K562 (cell line): Measurements from ENCODE around the gene DRC1. TPM values are rescaled to one million over a fixed set of nuclear protein-coding genes. Genes with fewer than 3 reads are reported as not detected.

ENCODE experiments used
- BCOR ChIP-seq: fragments of 450-650 bp; IDR thresholded peaks from 2 replicates; pipeline ENCODE4 v1.6.1; 2016
- BDP1 ChIP-seq: IDR thresholded peaks from 3 replicates; pipeline ENCODE4 v1.6.1; 2011; ENCODE audit not compliant: insufficient read length, insufficient read depth
- CREM ChIP-seq: IDR thresholded peaks from 2 replicates; pipeline ENCODE4 v1.6.1; 2014; ENCODE audit warnings: antibody characterized with exemption, low read depth
- CTBP1 ChIP-seq: fragments of 450-650 bp; IDR thresholded peaks from 2 replicates; pipeline ENCODE4 v1.6.1; 2016; ENCODE audit warnings: borderline replicate concordance
- DACH1 ChIP-seq: fragments of 450-650 bp; IDR thresholded peaks from 2 replicates; pipeline ENCODE4 v1.6.1; 2018; ENCODE audit not compliant: partially characterized antibody
- FUS ChIP-seq: fragments of 200-400 bp; formaldehyde crosslinking; optimal IDR thresholded peaks from 2 replicates; pipeline ENCODE3; 2017; ENCODE audit warnings: low read depth, low read length
- GATAD2B ChIP-seq: fragments of 450-650 bp; IDR thresholded peaks from 2 replicates; pipeline ENCODE4 v1.6.1; 2017; ENCODE audit warnings: mild to moderate bottlenecking, borderline replicate concordance
- HCFC1 ChIP-seq: IDR thresholded peaks from 2 replicates; pipeline ENCODE4 v1.6.1; 2012; ENCODE audit warnings: low read depth, low read length, improper control_type of control experiment
- JUNB ChIP-seq: fragments of 450-650 bp; formaldehyde crosslinking; conservative IDR thresholded peaks from 2 replicates; pipeline ENCODE4 v1.4.0; 2020; ENCODE audit warnings: mild to moderate bottlenecking
- JUND ChIP-seq, 2 experiments: IDR thresholded peaks; 2 replicates in 1 of 2; 3 replicates in 1 of 2; pipeline ENCODE4 v1.6.1; 2011; ENCODE audit warnings: borderline replicate concordance in 2 of 2, low read depth in 2 of 2, low read length in 2 of 2, improper control_type of control experiment in 1 of 2, missing biosample characterization in 1 of 2, missing genetic modification characterization in 1 of 2, missing genetic modification reagents in 1 of 2
- KLF13 ChIP-seq: fragments of 450-650 bp; IDR thresholded peaks from 2 replicates; pipeline ENCODE4 v1.6.1; 2016; ENCODE audit warnings: missing genetic modification characterization, low read depth, mild to moderate bottlenecking, missing compliant biosample characterization, moderate library complexity, borderline replicate concordance
- MAFF ChIP-seq: IDR thresholded peaks from 2 replicates; pipeline ENCODE4 v1.6.1; 2012; ENCODE audit warnings: low read length, improper control_type of control experiment
- MAFK ChIP-seq: IDR thresholded peaks from 2 replicates; pipeline ENCODE4 v1.6.1; 2011; ENCODE audit warnings: low read length, improper control_type of control experiment
- NRF1 ChIP-seq, 2 experiments: fragments of 450-650 bp; IDR thresholded peaks in 1 of 2; conservative IDR thresholded peaks in 1 of 2; 2 replicates each; pipeline ENCODE4 v1.6.1; 2014; ENCODE audit warnings: mild to moderate bottlenecking in 2 of 2
- PHF20 ChIP-seq: fragments of 450-650 bp; IDR thresholded peaks from 2 replicates; pipeline ENCODE4 v1.6.1; 2018; ENCODE audit not compliant: partially characterized antibody
- PHF21A ChIP-seq: fragments of 450-650 bp; IDR thresholded peaks from 2 replicates; pipeline ENCODE4 v1.6.1; 2017; ENCODE audit warnings: low read depth, borderline replicate concordance
- POU5F1 ChIP-seq: fragments of 150-350 bp; IDR thresholded peaks from 2 replicates; pipeline ENCODE4 v1.6.1; 2014; ENCODE audit warnings: borderline replicate concordance, low read length, low read depth, mild to moderate bottlenecking; ENCODE audit not compliant: partially characterized antibody
- SIN3A ChIP-seq, 2 experiments: fragments of 150-350 bp in 1 of 2; IDR thresholded peaks; 2 replicates each; pipeline ENCODE4 v1.6.1; 2011 to 2016; ENCODE audit warnings: borderline replicate concordance in 2 of 2, low read depth in 2 of 2, low read length in 2 of 2, mild to moderate bottlenecking in 2 of 2, moderate library complexity in 2 of 2; ENCODE audit not compliant: control insufficient read depth in 1 of 2
- SREBF2 ChIP-seq: sonication (generic); formaldehyde crosslinking; IDR thresholded peaks from 2 replicates; pipeline ENCODE4 v1.4.0; 2020; ENCODE audit warnings: mild to moderate bottlenecking, missing genetic modification reagents
- TCFL5 ChIP-seq: fragments of 250-450 bp; sonication (Bioruptor Pico); conservative IDR thresholded peaks from 2 replicates; pipeline ENCODE4 v1.6.1; 2021; ENCODE audit warnings: mild to moderate bottlenecking, moderate library complexity, matching md5 sums
- TEAD2 ChIP-seq: fragments of 450-650 bp; IDR thresholded peaks from 2 replicates; pipeline ENCODE4 v1.6.1; 2016; ENCODE audit warnings: missing genetic modification characterization, control low read depth, missing compliant biosample characterization
- TSHZ1 ChIP-seq: fragments of 250-450 bp; sonication (Bioruptor Pico); IDR thresholded peaks from 2 replicates; pipeline ENCODE4 v1.4.0; 2020; ENCODE audit warnings: mild to moderate bottlenecking, moderate library complexity
- XRCC3 ChIP-seq: fragments of 450-650 bp; IDR thresholded peaks from 2 replicates; pipeline ENCODE4 v1.6.1; 2017; ENCODE audit warnings: mild to moderate bottlenecking, moderate library complexity
- XRCC5 ChIP-seq: fragments of 200-400 bp; formaldehyde crosslinking; IDR thresholded peaks from 2 replicates; pipeline ENCODE4 v1.6.1; 2017; ENCODE audit warnings: low read depth, mild to moderate bottlenecking, low read length
- ZNF384 ChIP-seq: IDR thresholded peaks from 2 replicates; pipeline ENCODE4 v1.6.1; 2012; ENCODE audit warnings: low read depth, low read length, improper control_type of control experiment
- ZNF561 ChIP-seq: fragments of 450-650 bp; formaldehyde crosslinking; conservative IDR thresholded peaks from 2 replicates; pipeline ENCODE4 v1.4.0; 2020; ENCODE audit warnings: mild to moderate bottlenecking, moderate library complexity
- ZNF586 ChIP-seq: fragments of 450-650 bp; formaldehyde crosslinking; conservative IDR thresholded peaks from 2 replicates; pipeline ENCODE4 v1.4.0; 2020; ENCODE audit warnings: mild to moderate bottlenecking, moderate library complexity
- ZNF644 ChIP-seq: fragments of 200-800 bp; sonication (Bioruptor generic); IDR thresholded peaks from 2 replicates; pipeline ENCODE4 v1.6.1; 2016; ENCODE audit warnings: low read depth, missing genetic modification characterization, missing compliant biosample characterization
- polyA plus RNA-seq, 8 experiments: library from polyadenylated mRNA; depleted of rRNA in 4 of 8; stranded (reverse) in 5 of 8; unstranded in 3 of 8; fragments of >200 nt; fragmentation: Nextera tagmentation in 2 of 8; fragmentation: Illumina TruSeq in 1 of 8; extraction: Ambion mirVana in 2 of 8; extraction: Trizol in 1 of 8; gene quantifications; 2 replicates each; pipeline versions ENCODE4 v1.2.1 to v1.2.3, GENCODE V29; 2011 to 2014; ENCODE audit warnings: inconsistent platforms in 1 of 8, missing spikeins in 1 of 8
- total RNA-seq, 7 experiments: library from RNA; depleted of rRNA in 6 of 7; stranded (reverse); fragments of >200 nt in 6 of 7; fragmentation: Illumina TruSeq in 2 of 7; extraction: Trizol in 2 of 7; gene quantifications; 2 replicates each; pipeline versions ENCODE4 v1.2.1 to v1.2.3, GENCODE V29; 2011 to 2021; ENCODE audit warnings: low replicate concordance in 1 of 7

The DRC1 gene
- total and polyA plus RNA-seq, 9 of the 15 experiments (the other 6 are each of a cell fraction or from before 2014, with no cell fraction given), result 0.07 to 0.10 TPM; not detected in 7

GRCh38 chr2:26462511-26463243, 61.0 kb downstream of the DRC1 start (continued):
- TF ChIP-seq ZNF586 (CRISPR knock-in tag) (no peak), MAFK (peak; percentile 88), GATAD2B (0 out of 2 replicates have a peak, but pooled peaks have one; percentile 19), NRF1 (conservative IDR thresholded peaks at IDR 0.05 in 1 of 2, IDR thresholded peaks at IDR 0.05 in 1 of 2) (no peak), BCOR (no peak), PHF21A (no peak), XRCC5 (no peak), HCFC1 (0 out of 2 replicates have a peak, but pooled peaks have one; percentile 11), ZNF644 (tag) (no peak), TSHZ1 (CRISPR knock-in tag) (no peak), ZNF384 (no peak), FUS (no peak), JUNB (CRISPR knock-in tag) (no peak), POU5F1 (no peak), CREM (peak; percentile 55; the same call in 1 of the 2 replicates), ZNF561 (CRISPR knock-in tag) (no peak), JUND (IDR thresholded peaks at IDR 0.05; ENCODE audit: borderline replicate concordance, low read depth, low read length) (peak; percentile 79), JUND (tag; IDR thresholded peaks at IDR 0.05; ENCODE audit: borderline replicate concordance, low read depth, low read length) (peak; percentile 57; the same call in 1 of the 3 replicates), MAFF (peak; percentile 75), CTBP1 (peak; percentile 39; the same call in 1 of the 2 replicates), SIN3A (IDR thresholded peaks at IDR 0.05; ENCODE audit: borderline replicate concordance in 2 of 2, control insufficient read depth in 1 of 2, low read depth in 2 of 2, low read length in 2 of 2) (no peak), BDP1 (no peak), SREBF2 (CRISPR knock-in tag) (no peak), TCFL5 (CRISPR knock-in tag) (no peak), DACH1 (peak; percentile 82), TEAD2 (tag) (no peak), KLF13 (tag) (no peak), XRCC3 (no peak), PHF20 (no peak)
